Osteocyte (in vitro differentiated cells): ENCODE measurements around the gene PHACTR1. TPM values are rescaled to one million over a fixed set of nuclear protein-coding genes. Genes with fewer than 3 reads are reported as not detected.
A peak's percentile ranks its signal among the peaks of the same experiment; 100 is the strongest.

Source experiments
- DNase-seq: peaks from one replicate; pipeline ENCODE4 v3.0.0; 2021; ENCODE audit warnings: mixed read lengths; ENCODE audit not compliant: unreplicated experiment; ENCODE audit errors: extremely low spot score
- H3K27ac Mint-ChIP-seq: one replicate; pipeline ENCODE4 v1.8.0; 2021; ENCODE audit warnings: mild to moderate bottlenecking, mixed read lengths; ENCODE audit not compliant: unreplicated experiment
- H3K27me3 Mint-ChIP-seq: one replicate; pipeline ENCODE4 v1.8.0; 2021; ENCODE audit warnings: mixed read lengths; ENCODE audit not compliant: unreplicated experiment
- H3K36me3 Mint-ChIP-seq: one replicate; pipeline ENCODE4 v1.8.0; 2021; ENCODE audit warnings: mixed read lengths; ENCODE audit not compliant: unreplicated experiment
- H3K4me1 Mint-ChIP-seq: one replicate; pipeline ENCODE4 v1.8.0; 2021; ENCODE audit warnings: mixed read lengths; ENCODE audit not compliant: unreplicated experiment
- H3K4me3 Mint-ChIP-seq: one replicate; pipeline ENCODE4 v1.8.0; 2021; ENCODE audit warnings: mild to moderate bottlenecking, moderate library complexity, mixed read lengths; ENCODE audit not compliant: unreplicated experiment
- H3K9me3 Mint-ChIP-seq: one replicate; pipeline ENCODE4 v1.8.0; 2021; ENCODE audit warnings: mixed read lengths; ENCODE audit not compliant: unreplicated experiment
- CTCF ChIP-seq: fragments of 200-600 bp; sonication (generic); IDR thresholded peaks from 2 replicates; pipeline ENCODE4 v1.5.0; 2021; ENCODE audit warnings: antibody characterized with exemption, mild to moderate bottlenecking, moderate library complexity
- total RNA-seq: library from RNA; stranded (reverse); gene quantifications from 2 replicates; pipeline ENCODE4 v1.2.1, GENCODE V29; 2021

PHACTR1 gene
- total RNA-seq, 1 donor from 2014 or later, result 1.0 TPM

- H3K36me3 Mint-ChIP-seq, result no peaks in the 10 kb centered on the region
- H3K9me3 Mint-ChIP-seq, result peaks cover under 1% of the 10 kb centered on the region
- TF ChIP-seq CTCF, result no peak
- DNase-seq, result peak; percentile 42
- no peak overlapping the region for H3K27ac Mint-ChIP-seq
- H3K4me3 Mint-ChIP-seq, result no peak overlapping the region
- no peaks in the 10 kb centered on the region for H3K27me3 Mint-ChIP-seq
- no peaks in the 10 kb centered on the region for H3K4me1 Mint-ChIP-seq
Observed at GRCh38 chr6:13238640-13239216, 522.2 kb downstream of the PHACTR1 start.

GRCh38 chr6:13239530-13240455 lies 523.2 kb downstream of the PHACTR1 start:
- Mint-ChIP-seq H3K9me3 (peaks cover 3% of the 10 kb centered on the region), H3K4me1 (no peaks in the 10 kb centered on the region), H3K4me3 (no peak overlapping the region), H3K27ac (no peak overlapping the region), H3K36me3 (no peaks in the 10 kb centered on the region), H3K27me3 (no peaks in the 10 kb centered on the region)
- no peak for DNase-seq
- TF ChIP-seq CTCF, result no peak

- Mint-ChIP-seq H3K36me3 (no peaks in the 10 kb centered on the region), H3K27me3 (no peaks in the 10 kb centered on the region), H3K9me3 (peaks cover 3% of the 10 kb centered on the region), H3K27ac (no peak overlapping the region), H3K4me3 (no peak overlapping the region), H3K4me1 (no peaks in the 10 kb centered on the region)
- no peak for TF ChIP-seq CTCF
- no peak for DNase-seq
Observed at GRCh38 chr6:13241364-13241763, 524.8 kb downstream of the PHACTR1 start.

- H3K27me3 Mint-ChIP-seq, result no peaks in the 10 kb centered on the region
- no peaks in the 10 kb centered on the region for H3K36me3 Mint-ChIP-seq
- no peak overlapping the region for H3K4me3 Mint-ChIP-seq
- H3K4me1 Mint-ChIP-seq, result no peaks in the 10 kb centered on the region
- DNase-seq, result no peak
- TF ChIP-seq CTCF, result no peak
- H3K27ac Mint-ChIP-seq, result no peak overlapping the region
- peaks cover 3% of the 10 kb centered on the region for H3K9me3 Mint-ChIP-seq
Observed at GRCh38 chr6:13242178-13242577, 525.6 kb downstream of the PHACTR1 start.

GRCh38 chr6:13242590-13242989 lies 526.0 kb downstream of the PHACTR1 start:
- no peak for TF ChIP-seq CTCF
- H3K27me3 Mint-ChIP-seq, result no peaks in the 10 kb centered on the region
- H3K27ac Mint-ChIP-seq, result no peak overlapping the region
- H3K9me3 Mint-ChIP-seq, result peaks cover 3% of the 10 kb centered on the region
- no peaks in the 10 kb centered on the region for H3K4me1 Mint-ChIP-seq
- no peak overlapping the region for H3K4me3 Mint-ChIP-seq
- H3K36me3 Mint-ChIP-seq, result no peaks in the 10 kb centered on the region
- no peak for DNase-seq
